Activated CD4-positive, alpha-beta memory T cell treated with anti-CD3 and anti-CD28 coated beads for 36 hours (primary cell): ENCODE results near the gene ZNF608. TPM values are rescaled to one million over a fixed set of nuclear protein-coding genes. Genes with fewer than 3 reads are reported as not detected.

Experiments used
- CTCF ChIA-PET: fragments of 350-600 bp; sonication (Branson Sonifier 250); formaldehyde crosslinking; loops from one replicate; lab custom pipeline; 2021; ENCODE audit warnings: antibody characterized with exemption, inconsistent platforms; lab: Charles Lee
- POLR2A ChIA-PET: fragments of 350-600 bp; sonication (Branson Sonifier 250); formaldehyde crosslinking; loops from one replicate; lab custom pipeline; 2021; ENCODE audit warnings: antibody characterized with exemption; lab: Charles Lee
- DNase-seq: peaks from one replicate; pipeline ENCODE4 v3.0.0-alpha.2; 2020
- H3K27ac Mint-ChIP-seq: one replicate; pipeline ENCODE4 v1.8.0; 2021; ENCODE audit warnings: mixed read lengths
- H3K27me3 Mint-ChIP-seq: one replicate; pipeline ENCODE4 v1.8.0; 2021; ENCODE audit warnings: mixed read lengths
- H3K36me3 Mint-ChIP-seq: one replicate; pipeline ENCODE4 v1.8.0; 2021; ENCODE audit warnings: mixed read lengths
- H3K4me1 Mint-ChIP-seq: one replicate; pipeline ENCODE4 v1.8.0; 2021; ENCODE audit warnings: low read depth, mixed read lengths
- H3K4me3 Mint-ChIP-seq: one replicate; pipeline ENCODE4 v1.8.0; 2021; ENCODE audit warnings: mild to moderate bottlenecking, mixed read lengths
- H3K9me3 Mint-ChIP-seq: one replicate; pipeline ENCODE4 v1.8.0; 2021; ENCODE audit warnings: mixed read lengths
- intact Hi-C: fragments of 100-400 bp; cut with micrococcal nuclease; formaldehyde crosslinking; loops from one replicate; pipeline ENCODE4 v1.15.1; 2023
- total RNA-seq, 2 experiments: library from RNA; stranded (reverse); gene quantifications; one replicate each; pipeline ENCODE4 v1.2.3, GENCODE V29; 2021

Gene ZNF608
- total RNA-seq, 2 experiments from 2014 or later = not detected

DNA sequence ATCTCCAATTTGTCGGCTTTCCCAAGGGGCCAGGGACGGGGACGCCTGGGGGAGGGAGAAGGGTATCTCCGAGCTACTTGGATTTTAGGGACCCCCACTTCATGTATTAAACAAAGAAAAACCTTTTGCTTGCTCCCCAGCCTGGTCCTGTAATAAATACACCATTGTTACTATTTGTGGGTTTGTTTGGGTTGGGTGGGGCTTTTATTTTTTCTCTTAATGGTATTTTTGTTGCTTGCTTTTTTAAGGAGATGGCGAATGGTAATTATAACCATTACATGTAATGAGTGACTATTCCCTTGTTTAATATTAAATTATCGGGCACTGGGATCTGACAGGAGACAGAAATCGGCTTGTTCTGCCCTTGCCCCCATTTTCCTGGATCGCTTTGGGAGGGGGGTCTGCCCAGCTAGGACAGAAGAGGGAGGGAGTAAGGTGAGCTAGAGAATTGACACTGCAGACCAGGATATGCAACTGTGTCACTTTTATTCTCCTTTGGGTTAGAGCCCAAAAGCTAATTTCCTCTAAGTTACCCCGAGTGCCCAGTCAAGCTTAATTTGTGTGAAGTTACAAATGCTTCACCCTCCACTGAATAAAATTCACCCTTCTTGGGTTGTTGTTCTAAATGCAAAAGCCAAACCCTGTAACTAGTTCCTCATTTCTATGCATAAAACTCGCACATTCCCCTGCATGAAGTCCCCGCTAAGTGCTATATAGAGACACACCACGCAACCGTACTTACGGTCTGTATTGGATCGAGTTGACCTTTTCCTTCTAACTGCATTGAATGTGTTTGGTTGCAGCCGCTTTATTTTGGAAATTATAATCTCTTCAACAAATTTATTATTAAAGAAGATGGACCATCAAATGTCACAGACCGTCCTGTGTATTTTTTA, 1.6 kb upstream of the ZNF608 start:
- no peak overlapping the region for H3K27ac Mint-ChIP-seq
- ChIA-PET CTCF (no interaction called here), POLR2A (no interaction called here)
- H3K36me3 Mint-ChIP-seq = no peaks in the 10 kb centered on the region
- H3K4me3 Mint-ChIP-seq = no peak overlapping the region
- H3K27me3 Mint-ChIP-seq = peaks cover 31% of the 10 kb centered on the region
- intact Hi-C loops = no loop called here
- DNase-seq = no peak
- H3K4me1 Mint-ChIP-seq = peaks cover 6% of the 10 kb centered on the region
- H3K9me3 Mint-ChIP-seq = no peaks in the 10 kb centered on the region

DNA sequence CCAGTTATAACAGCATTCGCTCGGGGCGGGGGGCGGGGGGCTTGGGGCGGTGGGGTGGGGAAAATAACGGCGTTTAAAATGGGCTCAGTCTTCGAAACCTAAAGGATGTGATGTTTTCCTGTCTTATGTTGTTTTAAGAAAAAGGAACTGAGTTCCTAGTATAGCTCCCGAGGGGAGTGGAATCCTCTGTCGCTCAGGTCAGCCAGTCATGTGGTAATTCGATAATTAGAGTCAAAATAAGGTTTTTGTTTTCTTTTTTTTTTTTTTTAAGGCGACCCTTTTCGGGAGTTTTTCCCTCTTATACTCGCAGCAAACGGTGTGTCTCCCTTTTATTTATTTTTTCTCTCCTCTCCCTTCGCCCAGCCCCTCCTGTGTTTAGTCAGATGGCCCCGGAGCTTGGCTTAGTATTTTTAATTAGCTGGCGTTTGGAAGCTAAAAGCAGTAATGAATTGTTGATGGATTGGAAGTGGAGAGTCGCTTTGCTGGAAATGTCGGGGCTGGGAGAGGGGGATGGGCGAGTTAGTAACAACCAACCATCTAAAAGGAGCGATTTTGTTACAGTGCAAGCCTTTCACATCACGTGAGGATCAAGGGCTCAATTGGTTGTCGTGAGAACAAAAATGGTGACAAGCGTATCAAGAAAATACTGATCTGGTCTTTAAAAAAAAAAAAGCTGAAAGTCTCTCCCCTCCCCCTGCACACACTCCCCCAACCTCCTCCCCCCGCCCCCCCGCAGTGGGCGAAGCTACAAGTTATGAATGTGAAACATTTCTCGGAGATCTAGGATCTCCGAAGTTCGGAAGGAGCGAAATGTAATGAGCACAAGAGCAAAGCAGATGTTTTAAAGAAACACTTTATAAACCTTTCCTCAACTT, 714 bp upstream of the ZNF608 start:
- H3K4me3 Mint-ChIP-seq = no peak overlapping the region
- H3K4me1 Mint-ChIP-seq = peaks cover 6% of the 10 kb centered on the region
- intact Hi-C loops = no loop called here
- no peaks in the 10 kb centered on the region for H3K36me3 Mint-ChIP-seq
- no peak overlapping the region for H3K27ac Mint-ChIP-seq
- ChIA-PET CTCF (no interaction called here), POLR2A (no interaction called here)
- DNase-seq = no peak
- no peaks in the 10 kb centered on the region for H3K9me3 Mint-ChIP-seq
- peaks cover 31% of the 10 kb centered on the region for H3K27me3 Mint-ChIP-seq

DNA sequence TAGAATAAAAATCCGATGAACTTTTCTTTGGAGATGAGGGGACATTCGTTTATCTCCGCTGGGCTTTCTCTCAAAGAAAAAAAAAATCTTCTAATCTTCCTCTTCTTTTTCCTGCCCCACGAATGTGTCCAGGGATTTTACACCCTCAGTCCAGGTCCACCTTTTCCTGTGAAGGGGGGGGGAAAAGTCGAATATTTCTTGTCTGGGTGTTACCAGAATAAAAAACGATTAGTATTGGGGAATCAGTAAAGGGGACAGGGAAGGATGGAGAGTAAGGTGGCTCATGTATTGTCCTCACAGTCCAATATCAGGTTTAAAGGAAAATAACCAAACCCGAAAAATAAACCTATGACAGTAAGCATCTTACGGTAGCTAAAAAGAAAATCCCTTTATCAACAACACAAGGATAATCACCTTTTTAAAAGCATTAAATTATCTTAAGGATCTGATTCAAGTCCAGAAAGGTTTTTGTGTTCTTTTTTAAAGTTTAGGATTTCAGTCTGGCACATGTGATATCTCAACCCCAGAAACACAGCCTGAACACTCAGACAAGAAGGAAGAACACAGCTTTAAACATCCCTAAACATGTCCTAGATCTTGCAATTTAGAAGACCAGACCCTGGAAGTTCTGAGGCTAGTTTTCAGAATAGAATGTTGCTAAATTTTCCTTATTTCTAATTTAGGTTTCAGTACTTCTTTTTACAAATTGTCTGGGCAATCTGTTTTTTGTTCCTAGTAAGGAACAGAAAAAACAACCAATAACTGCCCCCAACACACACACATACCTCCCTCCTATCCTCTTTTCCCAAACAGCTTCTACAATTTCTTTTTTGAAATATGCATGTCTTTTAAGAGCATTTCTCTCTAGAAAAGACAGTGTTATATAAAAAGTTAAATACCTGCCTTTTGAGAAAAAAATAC, 1.2 kb downstream of the ZNF608 start:
- peaks cover 31% of the 10 kb centered on the region for H3K27me3 Mint-ChIP-seq
- intact Hi-C loops = no loop called here
- H3K9me3 Mint-ChIP-seq = no peaks in the 10 kb centered on the region
- no peaks in the 10 kb centered on the region for H3K36me3 Mint-ChIP-seq
- DNase-seq = no peak
- H3K27ac Mint-ChIP-seq = no peak overlapping the region
- ChIA-PET CTCF (no interaction called here), POLR2A (no interaction called here)
- no peak overlapping the region for H3K4me3 Mint-ChIP-seq
- H3K4me1 Mint-ChIP-seq = peaks cover 6% of the 10 kb centered on the region

DNA sequence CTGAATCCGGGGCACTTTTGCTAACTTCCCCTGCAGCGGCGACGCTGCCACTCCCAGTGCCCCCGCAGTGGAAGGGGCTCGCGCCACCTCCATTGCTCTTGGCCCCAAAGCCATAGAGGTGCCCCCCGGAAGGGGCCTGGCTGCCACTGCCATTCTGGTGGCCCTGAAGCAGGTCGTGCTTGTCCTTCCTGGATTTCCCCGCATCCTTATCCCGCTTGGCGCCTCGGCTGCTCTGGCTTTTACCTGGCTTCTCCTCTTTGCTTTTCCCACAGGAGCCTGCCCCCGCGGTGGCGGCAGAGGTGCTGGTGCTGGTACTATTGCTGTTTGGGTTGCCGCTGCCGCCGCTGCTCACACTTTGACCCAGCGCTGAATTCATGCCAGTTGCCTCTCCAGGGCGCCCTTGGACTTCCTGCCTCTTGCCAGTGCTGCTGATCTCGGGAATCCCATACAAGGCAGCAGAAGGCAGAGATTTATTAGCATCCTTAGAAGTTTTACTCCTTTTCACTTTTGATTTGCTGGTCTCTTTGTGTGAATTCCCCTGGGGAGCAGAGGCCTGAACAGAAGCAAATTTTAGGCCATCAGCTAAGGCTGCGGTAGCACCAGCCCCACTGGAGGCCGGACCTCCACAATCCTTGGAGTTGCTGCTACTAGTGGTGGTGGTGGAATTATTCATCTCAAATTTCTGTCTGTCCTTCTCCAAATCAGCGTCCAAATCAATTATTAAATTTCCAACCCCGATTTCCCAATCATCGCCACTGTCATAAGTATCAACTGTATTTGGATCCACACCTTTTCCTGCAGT, 2.1 kb downstream of the ZNF608 start:
- H3K36me3 Mint-ChIP-seq = no peaks in the 10 kb centered on the region
- intact Hi-C loops = no loop called here
- H3K9me3 Mint-ChIP-seq = no peaks in the 10 kb centered on the region
- peaks cover 35% of the 10 kb centered on the region for H3K27me3 Mint-ChIP-seq
- no peak overlapping the region for H3K4me3 Mint-ChIP-seq
- H3K27ac Mint-ChIP-seq = no peak overlapping the region
- ChIA-PET CTCF (no interaction called here), POLR2A (no interaction called here)
- no peak for DNase-seq
- H3K4me1 Mint-ChIP-seq = peaks cover 6% of the 10 kb centered on the region

DNA sequence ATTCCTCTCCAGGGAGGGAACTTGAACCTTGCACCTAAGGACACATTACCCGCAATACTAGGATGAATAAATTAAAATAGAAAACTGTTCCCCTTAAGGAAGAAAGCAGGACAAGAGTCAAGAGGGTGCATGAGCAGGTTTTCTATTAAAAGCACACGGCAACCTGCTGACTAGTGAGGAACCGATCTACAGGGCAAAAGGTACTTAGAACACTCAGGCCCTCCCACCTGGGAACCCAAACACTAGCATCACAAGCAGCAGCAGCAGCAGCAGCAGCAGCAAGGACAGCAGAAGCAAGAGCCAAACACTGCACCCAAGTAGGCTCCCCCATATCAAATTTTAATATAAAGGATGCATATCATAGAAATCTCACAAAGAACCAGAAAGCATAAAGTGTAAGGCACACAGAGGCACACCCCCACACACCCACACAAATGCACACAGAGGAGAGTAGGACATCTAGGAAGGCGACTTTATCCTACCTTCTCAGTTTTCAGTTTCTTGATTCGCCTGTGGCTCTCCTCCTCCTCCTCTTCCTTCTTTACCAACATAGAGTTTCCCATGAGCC, 2.8 kb downstream of the ZNF608 start:
- no peak overlapping the region for H3K27ac Mint-ChIP-seq
- DNase-seq = no peak
- POLR2A ChIA-PET = no interaction called here
- H3K36me3 Mint-ChIP-seq = no peaks in the 10 kb centered on the region
- intact Hi-C loops = no loop called here
- H3K9me3 Mint-ChIP-seq = no peaks in the 10 kb centered on the region
- CTCF ChIA-PET = no interaction called here
- no peak overlapping the region for H3K4me3 Mint-ChIP-seq
- H3K4me1 Mint-ChIP-seq = peaks cover 6% of the 10 kb centered on the region
- H3K27me3 Mint-ChIP-seq = peaks cover 32% of the 10 kb centered on the region

DNA sequence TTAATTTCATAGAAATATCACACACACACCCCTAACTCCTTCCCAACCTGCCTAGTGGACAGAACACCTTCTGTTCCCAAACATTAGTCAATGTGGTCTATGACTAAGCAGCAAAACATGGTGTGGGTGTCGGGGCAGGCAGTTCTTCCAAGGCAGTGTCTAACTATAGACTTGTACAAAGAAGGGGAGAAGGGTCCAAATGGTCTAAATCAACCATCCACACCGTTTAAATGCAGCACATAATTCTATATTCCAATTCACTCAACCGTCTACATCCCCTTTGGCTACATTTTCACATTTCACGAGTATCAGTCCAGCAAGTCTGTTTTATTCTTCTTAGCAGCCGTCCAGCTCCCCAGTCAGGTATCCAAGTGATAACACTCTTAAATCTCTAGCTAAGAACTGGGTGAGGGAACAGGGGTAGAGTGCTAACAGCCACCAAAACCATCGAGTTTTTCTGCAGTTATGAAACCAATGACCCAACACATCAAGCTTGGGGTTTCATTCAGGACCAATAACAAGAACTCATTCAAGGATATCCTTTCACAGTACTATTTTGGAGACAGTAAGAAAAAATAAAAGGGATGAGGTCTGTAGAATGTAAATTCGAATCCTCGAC, 3.3 kb downstream of the ZNF608 start:
- DNase-seq = no peak
- no peaks in the 10 kb centered on the region for H3K9me3 Mint-ChIP-seq
- intact Hi-C loops = no loop called here
- no peak overlapping the region for H3K27ac Mint-ChIP-seq
- POLR2A ChIA-PET = no interaction called here
- H3K36me3 Mint-ChIP-seq = no peaks in the 10 kb centered on the region
- no peak overlapping the region for H3K4me3 Mint-ChIP-seq
- peaks cover 29% of the 10 kb centered on the region for H3K27me3 Mint-ChIP-seq
- CTCF ChIA-PET = no interaction called here
- H3K4me1 Mint-ChIP-seq = peaks cover 6% of the 10 kb centered on the region

DNA sequence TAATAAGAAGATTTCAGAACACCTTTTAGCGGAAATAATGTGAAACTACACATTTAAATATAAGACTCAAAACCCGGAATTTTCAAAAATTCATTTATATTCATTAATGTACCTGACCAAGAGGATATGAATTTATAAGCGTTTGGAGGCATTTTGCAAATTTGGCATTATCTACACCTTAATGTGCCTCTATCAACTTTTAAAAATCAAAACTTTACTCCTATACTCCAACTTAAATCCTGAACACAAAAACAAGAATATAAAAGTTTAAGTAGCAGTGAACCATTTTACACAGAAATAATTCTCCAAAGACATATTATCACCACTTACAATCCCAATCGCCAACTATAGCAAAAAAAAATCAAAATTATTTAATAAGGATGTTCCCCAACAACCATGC, 3.9 kb downstream of the ZNF608 start:
- intact Hi-C loops = no loop called here
- CTCF ChIA-PET = no interaction called here
- peaks cover 23% of the 10 kb centered on the region for H3K27me3 Mint-ChIP-seq
- H3K36me3 Mint-ChIP-seq = no peaks in the 10 kb centered on the region
- H3K9me3 Mint-ChIP-seq = no peaks in the 10 kb centered on the region
- POLR2A ChIA-PET = no interaction called here
- H3K27ac Mint-ChIP-seq = no peak overlapping the region
- no peak for DNase-seq
- H3K4me3 Mint-ChIP-seq = no peak overlapping the region
- H3K4me1 Mint-ChIP-seq = peaks cover 6% of the 10 kb centered on the region

DNA sequence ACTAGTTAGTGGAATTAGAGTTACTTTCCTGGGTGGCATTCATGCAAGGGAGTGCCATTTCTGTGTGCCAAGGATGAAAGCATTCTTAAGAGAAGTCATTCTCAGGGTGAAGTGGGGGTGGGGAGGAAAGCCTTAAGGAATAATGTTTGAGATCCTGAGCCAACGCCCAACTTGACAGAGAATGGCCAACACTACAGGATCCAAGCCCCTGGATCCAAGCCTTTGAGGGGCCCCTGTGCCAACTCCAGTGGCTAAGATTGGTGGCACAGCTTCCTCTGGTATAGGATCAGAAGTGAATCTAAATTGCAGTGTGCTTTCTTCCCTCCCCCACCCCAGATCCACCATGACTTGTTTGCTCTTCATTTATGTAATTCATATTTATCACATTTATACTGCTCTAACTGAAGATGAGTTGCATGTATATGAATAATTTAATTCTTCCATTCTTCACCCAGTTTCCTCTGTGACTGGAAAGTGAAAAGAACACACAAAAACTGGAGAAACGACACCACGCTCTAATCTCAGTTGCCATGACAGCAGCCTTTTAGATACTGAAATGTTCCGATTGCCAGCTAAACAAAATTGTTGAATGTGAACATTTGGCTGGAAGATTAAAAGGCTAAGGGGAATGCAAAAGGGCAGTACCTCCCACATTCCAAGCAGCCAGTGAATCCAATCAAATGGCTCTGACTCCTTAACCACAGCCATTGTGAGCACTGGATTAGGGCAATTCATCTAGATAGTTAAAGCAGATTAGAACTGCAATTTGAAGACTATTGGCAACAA, 4.5 kb downstream of the ZNF608 start:
- peaks cover 3% of the 10 kb centered on the region for H3K4me1 Mint-ChIP-seq
- H3K36me3 Mint-ChIP-seq = no peaks in the 10 kb centered on the region
- H3K27me3 Mint-ChIP-seq = peaks cover 18% of the 10 kb centered on the region
- H3K4me3 Mint-ChIP-seq = no peak overlapping the region
- no peak overlapping the region for H3K27ac Mint-ChIP-seq
- ChIA-PET POLR2A (no interaction called here), CTCF (no interaction called here)
- DNase-seq = no peak
- no peaks in the 10 kb centered on the region for H3K9me3 Mint-ChIP-seq
- intact Hi-C loops = no loop called here

DNA sequence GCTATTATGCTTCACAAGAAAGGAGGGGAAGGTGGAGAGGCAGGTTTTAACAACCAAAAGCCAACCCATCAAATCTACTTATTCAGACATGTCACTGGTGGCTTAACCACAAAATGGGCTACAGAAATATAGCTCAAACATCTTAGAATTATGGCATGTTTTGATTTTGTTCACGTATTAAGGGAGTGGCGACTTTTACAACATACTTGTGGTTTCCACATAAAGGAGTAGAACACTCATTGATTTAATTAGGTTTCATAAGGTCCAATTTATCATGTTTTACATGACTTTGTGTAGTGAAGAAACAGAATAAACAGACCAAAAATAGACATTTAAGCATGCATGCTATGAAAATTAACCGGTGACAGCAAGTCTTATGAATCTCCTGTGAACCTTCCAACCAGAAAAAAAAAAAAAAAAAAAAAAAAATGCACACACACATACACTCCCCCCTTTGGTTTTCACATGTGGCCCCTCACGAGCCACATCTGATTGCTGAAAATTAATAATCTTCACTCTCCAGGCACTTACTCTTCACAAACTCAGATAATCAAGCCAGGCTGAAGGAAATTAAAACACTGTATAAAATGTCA, 5.4 kb downstream of the ZNF608 start:
- no peak overlapping the region for H3K4me3 Mint-ChIP-seq
- H3K4me1 Mint-ChIP-seq = no peaks in the 10 kb centered on the region
- no peaks in the 10 kb centered on the region for H3K9me3 Mint-ChIP-seq
- H3K27me3 Mint-ChIP-seq = peaks cover 12% of the 10 kb centered on the region
- H3K36me3 Mint-ChIP-seq = no peaks in the 10 kb centered on the region
- ChIA-PET CTCF (interaction anchor here (0.9 kb wide), 1 partner anchor 10 kb away, joined by 3 read pairs; no protein-coding TSS in a partner anchor), POLR2A (no interaction called here)
- DNase-seq = no peak
- intact Hi-C loops = no loop called here
- no peak overlapping the region for H3K27ac Mint-ChIP-seq

DNA sequence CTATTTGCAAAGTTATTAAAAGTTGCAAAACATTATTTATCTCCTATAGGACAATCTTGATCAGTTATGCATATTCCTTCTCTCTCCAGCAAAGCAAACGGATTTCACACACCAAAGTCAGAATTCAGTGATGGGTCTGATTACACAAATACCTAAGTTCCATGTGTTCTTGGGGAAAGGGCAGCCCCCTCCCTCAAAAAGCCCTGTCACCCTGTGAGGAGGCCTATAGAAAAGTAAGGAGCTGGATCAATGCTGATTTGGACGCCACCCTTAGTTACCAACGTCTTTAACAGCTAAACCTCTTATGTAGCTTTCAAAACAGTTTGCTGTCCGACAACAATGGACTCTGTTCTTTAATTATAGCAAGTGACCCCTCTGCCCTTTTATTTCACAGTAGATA, 6.4 kb downstream of the ZNF608 start:
- no peaks in the 10 kb centered on the region for H3K9me3 Mint-ChIP-seq
- peaks cover 18% of the 10 kb centered on the region for H3K27me3 Mint-ChIP-seq
- POLR2A ChIA-PET = no interaction called here
- no peaks in the 10 kb centered on the region for H3K4me1 Mint-ChIP-seq
- H3K27ac Mint-ChIP-seq = no peak overlapping the region
- no peak for DNase-seq
- CTCF ChIA-PET = interaction anchor here (0.9 kb wide), 1 partner anchor 11 kb away, joined by 3 read pairs; no protein-coding TSS in a partner anchor
- intact Hi-C loops = no loop called here
- H3K36me3 Mint-ChIP-seq = no peaks in the 10 kb centered on the region
- no peak overlapping the region for H3K4me3 Mint-ChIP-seq
